Activated naive CD4-positive, alpha-beta T cell treated with anti-CD3 and anti-CD28 coated beads for 36 hours (primary cell): ENCODE results near the gene ROS1. TPM values are rescaled to one million over a fixed set of nuclear protein-coding genes. Genes with fewer than 3 reads are reported as not detected.
"Not testable (repeated sequence)": the region's sequence is repeated elsewhere in the genome, so short reads cannot be mapped to it uniquely, and the experiment has no call there.

ENCODE experiments used
- CTCF ChIA-PET: fragments of 350-600 bp; sonication (Branson Sonifier 250); formaldehyde crosslinking; loops from one replicate; lab custom pipeline; 2021; ENCODE audit warnings: antibody characterized with exemption; lab: Charles Lee
- DNase-seq: peaks from one replicate; pipeline ENCODE4 v3.0.0-alpha.2; 2020
- H3K27ac Mint-ChIP-seq: one replicate; pipeline ENCODE4 v1.8.0; 2021; ENCODE audit warnings: mild to moderate bottlenecking, mixed read lengths
- H3K27me3 Mint-ChIP-seq: one replicate; pipeline ENCODE4 v1.8.0; 2021; ENCODE audit warnings: low read depth, mixed read lengths
- H3K36me3 Mint-ChIP-seq: one replicate; pipeline ENCODE4 v1.8.0; 2021; ENCODE audit warnings: low read depth, mixed read lengths
- H3K4me1 Mint-ChIP-seq: one replicate; pipeline ENCODE4 v1.8.0; 2021; ENCODE audit warnings: low read depth, mixed read lengths
- H3K4me3 Mint-ChIP-seq: one replicate; pipeline ENCODE4 v1.8.0; 2021; ENCODE audit warnings: mild to moderate bottlenecking, moderate library complexity, mixed read lengths
- H3K9me3 Mint-ChIP-seq: one replicate; pipeline ENCODE4 v1.8.0; 2021; ENCODE audit warnings: mixed read lengths
- intact Hi-C: fragments of 100-400 bp; cut with micrococcal nuclease; formaldehyde crosslinking; loops from one replicate; pipeline ENCODE4 v1.15.1; 2023
- total RNA-seq, 2 experiments: library from RNA; stranded (reverse); gene quantifications; one replicate each; pipeline ENCODE4 v1.2.3, GENCODE V29; 2021

Gene ROS1
- total RNA-seq, 2 experiments from 2014 or later = not detected

- Mint-ChIP-seq H3K36me3 (no peaks in the 10 kb centered on the region), H3K27me3 (peaks cover 88% of the 10 kb centered on the region), H3K4me3 (no peak overlapping the region), H3K27ac (no peak overlapping the region), H3K9me3 (no peaks in the 10 kb centered on the region), H3K4me1 (peaks cover 8% of the 10 kb centered on the region)
- DNase-seq = no peak
- CTCF ChIA-PET = no interaction called here
- intact Hi-C loops = loop anchor here (5.0 kb wide), 3 partner anchors 214 to 501 kb away; partner anchors contain the start of genes DCBLD1 and FAM162B
Observed at GRCh38 chr6:117267766-117268534, 157.8 kb downstream of the ROS1 start.

GRCh38 chr6:117267054-117267347, 158.7 kb downstream of the ROS1 start:
- DNase-seq = no peak
- no peaks in the 10 kb centered on the region for H3K36me3 Mint-ChIP-seq
- intact Hi-C loops = loop anchor here (5.0 kb wide), 3 partner anchors 215 to 500 kb away; partner anchors contain the start of genes DCBLD1 and FAM162B
- no peaks in the 10 kb centered on the region for H3K9me3 Mint-ChIP-seq
- no peak overlapping the region for H3K4me3 Mint-ChIP-seq
- no peak overlapping the region for H3K27ac Mint-ChIP-seq
- CTCF ChIA-PET = no interaction called here
- peaks cover 86% of the 10 kb centered on the region for H3K27me3 Mint-ChIP-seq
- H3K4me1 Mint-ChIP-seq = peaks cover 8% of the 10 kb centered on the region

DNA sequence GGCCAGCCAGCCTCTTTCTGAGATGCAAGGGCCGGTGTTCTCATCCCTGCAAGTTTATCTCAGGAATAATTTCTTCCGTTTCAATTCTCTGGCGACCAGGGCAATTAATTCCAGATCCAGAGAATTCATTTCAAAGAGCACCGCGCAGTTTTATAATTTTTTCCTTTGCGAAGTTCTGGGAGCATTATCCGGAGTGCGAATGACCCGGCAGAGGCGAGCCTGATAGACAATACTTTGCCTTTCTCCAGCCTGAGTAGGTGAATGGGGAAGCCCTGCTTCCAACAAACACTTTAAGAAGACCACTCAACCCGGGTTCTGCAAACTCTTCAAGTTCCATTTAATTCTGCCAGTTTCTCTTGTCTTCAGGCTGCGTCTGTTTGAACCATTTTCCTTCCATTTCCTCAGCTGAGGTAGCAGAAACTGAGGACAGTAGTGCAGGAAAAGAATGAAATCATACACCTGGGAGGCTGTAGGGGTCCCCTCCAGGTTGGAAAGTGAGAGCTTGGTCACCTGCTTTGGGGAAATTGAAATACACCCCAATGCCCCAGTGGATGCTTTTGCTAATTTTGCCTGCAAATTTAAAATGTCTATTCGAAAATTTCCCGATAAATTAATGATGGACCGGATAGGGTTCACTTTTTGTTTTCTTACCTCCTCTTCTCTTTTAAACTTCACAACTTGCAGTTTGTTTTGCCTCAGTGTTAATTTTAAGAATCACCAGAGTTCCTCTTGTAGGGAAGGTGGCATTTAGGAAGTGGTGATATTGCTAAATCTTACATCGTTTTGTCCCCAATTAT, 159.3 kb downstream of the ROS1 start:
- intact Hi-C loops = loop anchor here (5.0 kb wide), 3 partner anchors 216 to 499 kb away; partner anchors contain the start of genes DCBLD1 and FAM162B
- Mint-ChIP-seq H3K36me3 (no peaks in the 10 kb centered on the region), H3K4me3 (no peak overlapping the region), H3K4me1 (peaks cover 8% of the 10 kb centered on the region), H3K9me3 (no peaks in the 10 kb centered on the region), H3K27me3 (peaks cover 88% of the 10 kb centered on the region), H3K27ac (no peak overlapping the region)
- no peak for DNase-seq
- CTCF ChIA-PET = no interaction called here

DNA sequence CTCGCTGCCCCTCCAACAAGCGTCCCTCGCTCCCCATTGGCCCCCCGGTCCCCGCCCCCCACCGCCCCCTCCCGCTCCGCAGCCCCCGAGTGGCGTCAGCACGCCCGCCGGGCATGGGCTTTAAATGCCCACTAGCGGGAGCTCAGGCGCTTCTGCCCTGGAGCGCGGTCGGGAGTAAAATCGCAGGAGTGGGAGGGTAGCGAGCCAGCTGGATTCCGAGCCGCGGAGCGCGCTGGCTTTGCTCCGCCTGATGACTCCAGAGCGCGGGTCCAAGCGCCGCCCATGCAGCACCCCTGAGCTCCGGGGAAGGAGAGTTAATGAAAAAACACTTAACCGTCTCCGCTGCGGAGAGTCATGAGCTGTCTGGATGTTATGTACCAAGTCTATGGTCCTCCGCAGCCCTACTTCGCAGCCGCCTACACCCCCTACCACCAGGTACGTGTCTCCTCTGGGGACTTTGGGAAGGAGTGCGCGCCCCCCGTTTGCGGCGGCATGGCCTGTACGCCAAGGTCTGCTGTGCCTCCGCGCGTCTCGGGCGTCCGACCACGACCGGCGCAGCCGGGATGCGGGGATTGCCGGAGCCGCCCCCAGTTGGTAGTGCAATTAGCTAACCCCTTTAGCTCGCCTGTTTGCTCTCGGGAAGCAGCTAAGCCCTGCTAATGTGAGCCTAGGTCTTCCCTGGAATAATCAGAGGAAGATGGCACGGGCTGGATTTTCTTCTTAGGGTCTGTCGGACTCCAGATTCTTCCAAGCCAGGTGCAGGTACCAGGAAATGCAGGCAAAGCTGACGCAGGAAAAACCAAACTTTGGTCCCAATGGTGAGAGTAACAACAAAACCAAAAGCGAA, 160.1 kb downstream of the ROS1 start, which contains the start of gene VGLL2:
VGLL2 (plus strand) TSS at position 149 of the 847 bp plus-strand sequence; CDS start at position 355, 206 bp downstream.
- Mint-ChIP-seq H3K4me1 (peaks cover 8% of the 10 kb centered on the region), H3K36me3 (no peaks in the 10 kb centered on the region), H3K27me3 (peaks cover 85% of the 10 kb centered on the region), H3K4me3 (peak within 1 kb of the TSS; percentile 51), H3K9me3 (no peaks in the 10 kb centered on the region), H3K27ac (no peak within 1 kb of the TSS)
- CTCF ChIA-PET = no interaction called here
- no peak for DNase-seq
- intact Hi-C loops = loop anchor here (1.0 to 5.0 kb wide), 4 partner anchors 217 to 498 kb away; partner anchors contain the start of genes DCBLD1 and FAM162B

DNA sequence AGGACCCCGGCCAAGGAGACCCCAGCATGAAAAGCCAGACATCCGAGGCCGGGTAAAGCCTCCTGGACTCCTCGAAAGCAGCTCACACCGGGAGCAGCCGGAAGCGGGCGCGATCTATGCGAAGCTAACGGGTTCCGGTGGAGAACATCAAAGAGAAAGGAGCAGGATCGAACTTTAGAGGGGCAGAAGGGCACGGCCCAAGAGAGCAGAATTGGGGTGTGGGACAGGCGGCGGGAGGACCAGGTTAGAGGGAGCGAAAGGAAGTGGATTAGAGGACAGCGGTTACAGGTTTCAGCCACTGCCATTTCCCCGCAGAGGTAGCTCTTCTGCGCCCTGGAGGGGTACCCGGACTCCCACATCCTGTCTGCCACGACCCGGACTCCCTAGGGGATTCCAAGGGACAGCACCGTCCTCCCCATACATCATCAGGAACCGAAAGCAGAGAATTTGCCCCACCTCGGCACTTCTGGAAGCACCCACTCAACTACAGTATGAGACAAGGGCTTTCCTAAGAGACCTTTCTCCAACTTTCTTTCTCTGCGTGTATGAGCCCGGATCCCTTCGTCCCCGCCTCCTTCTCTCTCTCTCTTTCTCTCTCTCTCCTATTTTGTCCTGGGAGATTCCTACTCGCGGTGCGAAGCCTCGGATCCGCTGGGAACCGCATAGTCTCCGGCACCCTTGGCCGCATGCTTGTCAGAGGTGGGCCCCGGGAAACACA, 160.9 kb downstream of the ROS1 start:
- Mint-ChIP-seq H3K4me3 (peak overlapping the region; percentile 51), H3K27ac (no peak overlapping the region), H3K36me3 (no peaks in the 10 kb centered on the region), H3K4me1 (peaks cover 8% of the 10 kb centered on the region), H3K27me3 (peaks cover 80% of the 10 kb centered on the region), H3K9me3 (no peaks in the 10 kb centered on the region)
- CTCF ChIA-PET = no interaction called here
- peak; percentile 56 for DNase-seq
- intact Hi-C loops = loop anchor here (1.0 to 5.0 kb wide), 5 partner anchors 217 to 498 kb away; partner anchors contain the start of genes DCBLD1 and FAM162B

GRCh38 chr6:117264369-117264691, 161.4 kb downstream of the ROS1 start:
- intact Hi-C loops = loop anchor here (5.0 kb wide), 1 partner anchor 303 kb away; no protein-coding TSS in a partner anchor
- CTCF ChIA-PET = no interaction called here
- no peaks in the 10 kb centered on the region for H3K36me3 Mint-ChIP-seq
- H3K9me3 Mint-ChIP-seq = no peaks in the 10 kb centered on the region
- H3K27ac Mint-ChIP-seq = no peak overlapping the region
- H3K4me1 Mint-ChIP-seq = peaks cover 8% of the 10 kb centered on the region
- H3K27me3 Mint-ChIP-seq = peaks cover 80% of the 10 kb centered on the region
- peak overlapping the region; percentile 51 for H3K4me3 Mint-ChIP-seq
- DNase-seq = no peak

GRCh38 chr6:117263353-117263927, 162.3 kb downstream of the ROS1 start:
- DNase-seq = no peak
- CTCF ChIA-PET = no interaction called here
- H3K9me3 Mint-ChIP-seq = no peaks in the 10 kb centered on the region
- H3K27ac Mint-ChIP-seq = no peak overlapping the region
- no peaks in the 10 kb centered on the region for H3K36me3 Mint-ChIP-seq
- peaks cover 73% of the 10 kb centered on the region for H3K27me3 Mint-ChIP-seq
- peaks cover 8% of the 10 kb centered on the region for H3K4me1 Mint-ChIP-seq
- intact Hi-C loops = loop anchor here (5.0 kb wide), 1 partner anchor 304 kb away; no protein-coding TSS in a partner anchor
- no peak overlapping the region for H3K4me3 Mint-ChIP-seq

- H3K4me1 Mint-ChIP-seq = peaks cover 8% of the 10 kb centered on the region
- H3K9me3 Mint-ChIP-seq = no peaks in the 10 kb centered on the region
- H3K27me3 Mint-ChIP-seq = peaks cover 68% of the 10 kb centered on the region
- H3K27ac Mint-ChIP-seq = no peak overlapping the region
- CTCF ChIA-PET = no interaction called here
- no peaks in the 10 kb centered on the region for H3K36me3 Mint-ChIP-seq
- no peak for DNase-seq
- no peak overlapping the region for H3K4me3 Mint-ChIP-seq
- intact Hi-C loops = loop anchor here (5.0 kb wide), 1 partner anchor 305 kb away; no protein-coding TSS in a partner anchor
Observed at GRCh38 chr6:117262799-117263198, 162.9 kb downstream of the ROS1 start.

DNA sequence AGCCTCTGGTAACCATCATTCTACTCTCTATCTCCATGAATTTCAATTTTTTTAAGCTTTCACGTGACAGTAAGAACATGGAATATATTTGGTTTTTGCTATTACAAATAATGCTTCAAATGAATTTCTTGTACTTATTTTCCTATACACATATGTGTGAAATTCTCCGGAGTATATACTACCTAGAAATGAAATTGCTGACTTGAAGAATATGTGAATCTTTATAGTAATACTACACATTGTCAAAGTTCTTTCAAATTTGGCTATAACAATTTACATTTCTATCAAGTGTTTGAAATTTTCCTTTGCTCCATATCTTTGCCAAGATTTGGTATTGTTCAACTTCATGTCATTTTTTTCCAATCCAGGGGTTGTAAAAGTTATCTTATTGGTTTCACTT, 172.0 kb downstream of the ROS1 start:
- CTCF ChIA-PET = no interaction called here
- no peak overlapping the region for H3K4me3 Mint-ChIP-seq
- intact Hi-C loops = no loop called here

GRCh38 chr6:117244979-117245378, 180.8 kb downstream of the ROS1 start:
- CTCF ChIA-PET, H3K4me1 Mint-ChIP-seq, H3K27me3 Mint-ChIP-seq, H3K27ac Mint-ChIP-seq, H3K36me3 Mint-ChIP-seq, DNase-seq, H3K4me3 Mint-ChIP-seq, H3K9me3 Mint-ChIP-seq: not testable (repeated sequence)
- intact Hi-C loops = loop anchor here (5.0 kb wide), 1 partner anchor 408 kb away; no protein-coding TSS in a partner anchor

More for the DNA sequence above, 172.0 kb downstream of the ROS1 start:
- Mint-ChIP-seq H3K27ac (no peak overlapping the region), H3K36me3 (no peaks in the 10 kb centered on the region), H3K9me3 (peaks cover 1% of the 10 kb centered on the region), H3K4me1 (no peaks in the 10 kb centered on the region), H3K27me3 (peaks cover 6% of the 10 kb centered on the region)
- no peak for DNase-seq

- H3K4me3 Mint-ChIP-seq, H3K27me3 Mint-ChIP-seq, H3K36me3 Mint-ChIP-seq, H3K9me3 Mint-ChIP-seq, H3K4me1 Mint-ChIP-seq, CTCF ChIA-PET, H3K27ac Mint-ChIP-seq, DNase-seq: not testable (repeated sequence)
- intact Hi-C loops = loop anchor here (5.0 kb wide), 1 partner anchor 407 kb away; no protein-coding TSS in a partner anchor
Observed at GRCh38 chr6:117244571-117244970, 181.2 kb downstream of the ROS1 start.
